GM19025 (cell line): ENCODE results near the gene PDLIM7.
A peak's percentile ranks its signal among the peaks of the same experiment; 100 is the strongest.

Source experiments
- ATAC-seq: cut with Tn5 transposase; IDR thresholded peaks from one replicate; pipeline ENCODE4 v1.9.1; 2021; ENCODE audit warnings: mild to moderate bottlenecking, low read depth, moderate library complexity; ENCODE audit not compliant: unreplicated experiment

The PDLIM7 gene

GRCh38 chr5:177459819-177460628 lies 37.4 kb downstream of the PDLIM7 start:
- ATAC-seq: no peak

GRCh38 chr5:177459357-177459756 lies 38.0 kb downstream of the PDLIM7 start:
- ATAC-seq: no peak

- no peak for ATAC-seq
Measured at GRCh38 chr5:177458912-177459350, 38.5 kb downstream of the PDLIM7 start.

- ATAC-seq: no peak
Measured at GRCh38 chr5:177457852-177458681, 39.3 kb downstream of the PDLIM7 start.

GRCh38 chr5:177456976-177457851 lies 40.2 kb downstream of the PDLIM7 start:
- ATAC-seq: no peak

- no peak for ATAC-seq
Measured at GRCh38 chr5:177456591-177456964, 40.8 kb downstream of the PDLIM7 start.

GRCh38 chr5:177455661-177456590 lies 41.5 kb downstream of the PDLIM7 start:
- peak; percentile 7 for ATAC-seq

- peak; percentile 42 for ATAC-seq
Measured at GRCh38 chr5:177455036-177455660, 42.3 kb downstream of the PDLIM7 start.

GRCh38 chr5:177454397-177455035 lies 42.9 kb downstream of the PDLIM7 start:
- peak; percentile 50 for ATAC-seq

GRCh38 chr5:177453852-177454396 lies 43.5 kb downstream of the PDLIM7 start:
- peak; percentile 1 for ATAC-seq

GRCh38 chr5:177452688-177453638 lies 44.4 kb downstream of the PDLIM7 start:
- no peak for ATAC-seq

GRCh38 chr5:177450667-177451424 lies 46.6 kb downstream of the PDLIM7 start:
- ATAC-seq: no peak

- ATAC-seq: no peak
Measured at GRCh38 chr5:177449140-177450061, 48.0 kb downstream of the PDLIM7 start.

- no peak for ATAC-seq
Measured at GRCh38 chr5:177448244-177448950, 49.0 kb downstream of the PDLIM7 start.
